PC-9 (cell line): ENCODE measurements around the gene MED29. TPM values are rescaled to one million over a fixed set of nuclear protein-coding genes. Genes with fewer than 3 reads are reported as not detected.

Experiments used
- BruUV-seq: library from RNA; stranded (reverse); fragments of 400-500 nt; replicated peaks from 2 replicates; lab custom pipeline; 2021; lab: Mats Ljungman, UMichigan
- CTCF ChIA-PET: fragments of 300-600 bp; sonication (Branson Sonifier 250); formaldehyde crosslinking; loops from one replicate; lab custom pipeline; 2022; ENCODE audit warnings: antibody characterized with exemption; lab: Charles Lee
- POLR2A ChIA-PET: fragments of 300-600 bp; sonication (Branson Sonifier 250); formaldehyde crosslinking; loops from one replicate; lab custom pipeline; 2022; ENCODE audit warnings: antibody characterized with exemption; ENCODE audit not compliant: unreplicated experiment; lab: Charles Lee
- DNase-seq, 2 experiments: peaks; one replicate each; pipeline versions ENCODE4 v3.0.0 to v3.0.0-alpha.2; 2015 to 2022; ENCODE audit warnings: mixed read lengths in 1 of 2
- H2AFZ ChIP-seq: fragments of 200-600 bp; sonication (generic); 2 replicates; pipeline ENCODE4 v1.8.1; 2017; ENCODE audit warnings: antibody characterized with exemption
- H3F3A ChIP-seq: fragments of 200-600 bp; sonication (generic); 2 replicates; pipeline ENCODE4 v1.8.1; 2017; ENCODE audit warnings: antibody characterized with exemption, mild to moderate bottlenecking, low read depth; ENCODE audit not compliant: insufficient read depth
- H3K27ac ChIP-seq: fragments of 200-600 bp; sonication (generic); 2 replicates; pipeline ENCODE4 v1.6.1; 2016; ENCODE audit warnings: mixed run types
- H3K27me3 ChIP-seq: fragments of 200-600 bp; sonication (generic); 2 replicates; pipeline ENCODE4 v1.6.1; 2016; ENCODE audit warnings: low read depth, mixed run types; ENCODE audit not compliant: insufficient read depth
- H3K36me3 ChIP-seq: fragments of 200-600 bp; sonication (generic); 2 replicates; pipeline ENCODE4 v1.6.1; 2016; ENCODE audit warnings: low read depth, mixed run types
- H3K4me1 ChIP-seq: fragments of 200-600 bp; sonication (generic); replicated peaks from 2 replicates; pipeline ENCODE4 v1.6.1; 2016; ENCODE audit warnings: mixed run types; ENCODE audit not compliant: insufficient read depth
- H3K4me2 ChIP-seq: fragments of 200-600 bp; sonication (generic); 2 replicates; pipeline ENCODE4 v1.6.1; 2017; ENCODE audit warnings: mixed run types
- H3K4me3 ChIP-seq: fragments of 200-600 bp; sonication (generic); 2 replicates; pipeline ENCODE4 v1.6.1; 2016; ENCODE audit warnings: mixed run types
- H3K79me2 ChIP-seq: fragments of 200-600 bp; sonication (generic); 2 replicates; pipeline ENCODE4 v1.6.1; 2017; ENCODE audit warnings: low read depth, mixed run types
- H3K9me2 ChIP-seq: fragments of 200-600 bp; sonication (generic); 2 replicates; pipeline ENCODE4 v1.8.1; 2017; ENCODE audit warnings: mild to moderate bottlenecking; ENCODE audit not compliant: insufficient read depth
- H3K9me3 ChIP-seq: fragments of 200-600 bp; sonication (generic); 2 replicates; pipeline ENCODE4 v1.8.1; 2016; ENCODE audit warnings: low read depth; ENCODE audit not compliant: insufficient read depth
- H4K20me1 ChIP-seq: fragments of 200-600 bp; sonication (generic); 2 replicates; pipeline ENCODE4 v1.8.1; 2017; ENCODE audit not compliant: insufficient read depth
- CTCF ChIP-seq: fragments of 200-600 bp; sonication (generic); conservative IDR thresholded peaks from 2 replicates; pipeline ENCODE4 v1.6.1; 2017; ENCODE audit warnings: mixed run types, antibody characterized with exemption, mild to moderate bottlenecking, moderate library complexity
- EZH2 ChIP-seq: fragments of 200-600 bp; sonication (generic); IDR thresholded peaks from 2 replicates; pipeline ENCODE4 v1.8.0; 2017; ENCODE audit warnings: antibody characterized with exemption, low read depth
- intact Hi-C: fragments of 100-400 bp; cut with micrococcal nuclease; formaldehyde crosslinking; loops from one replicate; pipeline ENCODE4 v1.10.0; 2022; ENCODE audit not compliant: unreplicated experiment
- total RNA-seq: library from RNA; stranded (reverse); gene quantifications from 2 replicates; pipeline ENCODE4 v1.2.3, GENCODE V29; 2021

Gene MED29
- total RNA-seq, 1 experiment from 2014 or later: 30.9 TPM

- no peak for TF ChIP-seq EZH2
- TF ChIP-seq CTCF: no peak
- ChIA-PET CTCF (no interaction called here), POLR2A (no interaction called here)
- H4K20me1 ChIP-seq: no peaks in the 10 kb centered on the region
- H3K79me2 ChIP-seq: no peaks in the 10 kb centered on the region
- intact Hi-C loops: no loop called here
- H3K4me1 ChIP-seq: peaks cover 7% of the 10 kb centered on the region; the same call in 1 of the 2 replicates
- no TSS peak for BruUV-seq
- no peak overlapping the region for H3K4me3 ChIP-seq
- DNase-seq: peak in 1 of 2 experiments; percentile 31
- H3K9me2 ChIP-seq: no peaks in the 10 kb centered on the region
- no peaks in the 10 kb centered on the region for H3K27me3 ChIP-seq
- H3F3A ChIP-seq: peaks cover 14% of the 10 kb centered on the region; the same call in 1 of the 2 replicates
- no peak overlapping the region for H3K27ac ChIP-seq
- no peak overlapping the region for H3K4me2 ChIP-seq
- H3K9me3 ChIP-seq: no peaks in the 10 kb centered on the region
- no peak overlapping the region for H2AFZ ChIP-seq
- H3K36me3 ChIP-seq: no peaks in the 10 kb centered on the region
These were observed 25.3 kb downstream of the MED29 start for GRCh38 chr19:39416152-39417120.

GRCh38 chr19:39417463-39418181, 26.4 kb downstream of the MED29 start:
- ChIA-PET POLR2A (interaction anchor here (0.6 kb wide), 1 partner anchor 20 kb away, joined by 4 read pairs; no protein-coding TSS in a partner anchor), CTCF (no interaction called here)
- intact Hi-C loops: no loop called here
- H3K4me1 ChIP-seq: 0 out of 2 replicates have a peak, but pooled peaks cover 4% of the 10 kb centered on the region
- H3K79me2 ChIP-seq: no peaks in the 10 kb centered on the region
- peak in 1 of 2 experiments; percentile 12 for DNase-seq
- H4K20me1 ChIP-seq: no peaks in the 10 kb centered on the region
- no TSS peak for BruUV-seq
- no peaks in the 10 kb centered on the region for H3K9me3 ChIP-seq
- peaks cover 12% of the 10 kb centered on the region; the same call in 1 of the 2 replicates for H3F3A ChIP-seq
- no peak overlapping the region for H3K4me2 ChIP-seq
- H3K36me3 ChIP-seq: no peaks in the 10 kb centered on the region
- H3K9me2 ChIP-seq: no peaks in the 10 kb centered on the region
- H3K4me3 ChIP-seq: no peak overlapping the region
- TF ChIP-seq EZH2: no peak
- no peak for TF ChIP-seq CTCF
- H2AFZ ChIP-seq: no peak overlapping the region
- H3K27ac ChIP-seq: no peak overlapping the region
- H3K27me3 ChIP-seq: no peaks in the 10 kb centered on the region

GRCh38 chr19:39419003-39419402, 27.8 kb downstream of the MED29 start:
- intact Hi-C loops: no loop called here
- Histone ChIP-seq H3K79me2 (no peaks in the 10 kb centered on the region), H3K4me2 (no peak overlapping the region), H3K27me3 (no peaks in the 10 kb centered on the region), H3K36me3 (no peaks in the 10 kb centered on the region), H3F3A (peaks cover 8% of the 10 kb centered on the region; the same call in 1 of the 2 replicates), H4K20me1 (no peaks in the 10 kb centered on the region), H3K9me3 (no peaks in the 10 kb centered on the region), H3K27ac (no peak overlapping the region), H3K4me3 (no peak overlapping the region), H3K4me1 (0 out of 2 replicates have a peak, but pooled peaks cover 1% of the 10 kb centered on the region), H2AFZ (no peak overlapping the region), H3K9me2 (no peaks in the 10 kb centered on the region)
- no TSS peak for BruUV-seq
- no peak for TF ChIP-seq CTCF
- TF ChIP-seq EZH2: no peak
- peak in 1 of 2 experiments; percentile 6 for DNase-seq
- ChIA-PET CTCF (no interaction called here), POLR2A (interaction anchor here (0.6 to 0.7 kb wide), 2 partner anchors 15 to 66 kb away, joined by 3 read pairs; no protein-coding TSS in a partner anchor)
